ENCODE results near the gene PCDHB10.
"Not testable (repeated sequence)": the region's sequence is repeated elsewhere in the genome, so short reads cannot be mapped to it uniquely, and the experiment has no call there.

PCDHB10 gene

DNA sequence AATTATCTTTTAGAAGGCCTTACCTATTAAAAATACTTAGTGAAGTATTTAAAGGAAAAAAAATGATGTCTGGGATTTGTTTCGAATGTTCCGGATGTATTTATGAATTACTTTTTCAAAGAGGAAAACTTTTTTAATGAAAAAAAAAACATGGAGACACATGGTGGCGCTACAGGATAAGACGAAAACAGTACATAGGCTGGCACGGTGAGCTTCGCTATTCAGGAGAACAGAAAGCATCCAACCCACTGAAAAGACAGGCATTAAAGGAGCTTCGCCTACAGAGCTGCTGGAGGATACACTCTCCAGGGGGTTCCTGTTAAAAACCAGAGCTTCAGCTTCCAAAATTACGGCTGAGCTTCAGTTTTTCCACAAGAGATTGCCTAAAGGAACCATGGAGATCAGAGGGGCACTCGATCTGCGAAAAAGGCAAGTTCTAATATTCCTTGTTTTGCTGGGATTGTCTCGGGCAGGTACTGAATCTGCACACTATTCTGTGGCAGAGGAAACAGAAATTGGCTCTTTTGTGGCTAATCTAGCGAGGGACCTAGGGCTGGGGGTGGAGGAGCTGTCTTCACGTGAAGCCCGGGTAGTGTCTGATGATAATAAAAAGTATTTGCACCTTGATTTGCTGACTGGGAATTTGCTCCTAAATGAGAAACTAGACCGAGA lies 31.1 kb downstream of the PCDHB10 start, which contains the start of gene PCDHB14:
TSS of gene PCDHB14 (plus strand) at position 232 of the 672 bp plus-strand sequence. CDS start at position 395, 163 bp downstream.
- no peak for DNase-seq (ENCODE audit: insufficient read length, low spot score)
- FAIRE-seq: no peak
- TF ChIP-seq SPI1 (IDR thresholded peaks at IDR 0.05; ENCODE audit: low read depth, low read length) (no peak), PAX5 (IDR thresholded peaks at IDR 0.05; ENCODE audit: insufficient read depth, low read length, severe bottlenecking) (no peak), POLR2AphosphoS5 (IDR thresholded peaks at IDR 0.05; ENCODE audit: low read depth, low read length) (no peak), POLR2A (IDR thresholded peaks at IDR 0.05; ENCODE audit: low read depth, low read length) (no peak), TAF1 (IDR thresholded peaks at IDR 0.05; ENCODE audit: low read depth, low read length) (no peak), POU2F2 (IDR thresholded peaks at IDR 0.05; ENCODE audit: low read depth, low read length) (no peak)

DNA sequence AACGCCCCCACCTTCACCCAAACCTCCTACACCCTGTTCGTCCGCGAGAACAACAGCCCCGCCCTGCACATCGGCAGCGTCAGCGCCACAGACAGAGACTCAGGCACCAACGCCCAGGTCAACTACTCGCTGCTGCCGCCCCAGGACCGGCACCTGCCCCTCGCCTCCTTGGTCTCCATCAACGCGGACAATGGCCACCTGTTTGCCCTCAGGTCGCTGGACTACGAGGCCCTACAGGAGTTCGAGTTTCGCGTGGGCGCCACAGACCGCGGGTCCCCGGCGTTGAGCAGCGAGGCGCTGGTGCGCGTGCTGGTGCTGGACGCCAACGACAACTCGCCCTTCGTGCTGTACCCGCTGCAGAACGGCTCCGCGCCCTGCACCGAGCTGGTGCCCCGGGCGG lies 32.7 kb downstream of the PCDHB10 start:
- not testable (repeated sequence) for DNase-seq (ENCODE audit: insufficient read length, low spot score); FAIRE-seq

DNA sequence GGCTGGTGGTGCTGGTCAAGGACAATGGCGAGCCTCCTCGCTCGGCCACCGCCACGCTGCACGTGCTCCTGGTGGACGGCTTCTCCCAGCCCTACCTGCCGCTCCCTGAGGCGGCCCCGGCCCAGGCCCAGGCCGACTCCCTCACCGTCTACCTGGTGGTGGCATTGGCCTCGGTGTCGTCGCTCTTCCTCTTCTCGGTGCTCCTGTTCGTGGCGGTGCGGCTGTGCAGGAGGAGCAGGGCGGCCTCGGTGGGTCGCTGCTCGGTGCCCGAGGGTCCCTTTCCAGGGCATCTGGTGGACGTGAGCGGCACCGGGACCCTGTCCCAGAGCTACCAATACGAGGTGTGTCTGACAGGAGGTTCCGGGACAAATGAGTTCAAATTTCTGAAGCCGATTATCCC lies 33.3 kb downstream of the PCDHB10 start:
- DNase-seq (ENCODE audit: insufficient read length, low spot score); FAIRE-seq: not testable (repeated sequence)

DNA sequence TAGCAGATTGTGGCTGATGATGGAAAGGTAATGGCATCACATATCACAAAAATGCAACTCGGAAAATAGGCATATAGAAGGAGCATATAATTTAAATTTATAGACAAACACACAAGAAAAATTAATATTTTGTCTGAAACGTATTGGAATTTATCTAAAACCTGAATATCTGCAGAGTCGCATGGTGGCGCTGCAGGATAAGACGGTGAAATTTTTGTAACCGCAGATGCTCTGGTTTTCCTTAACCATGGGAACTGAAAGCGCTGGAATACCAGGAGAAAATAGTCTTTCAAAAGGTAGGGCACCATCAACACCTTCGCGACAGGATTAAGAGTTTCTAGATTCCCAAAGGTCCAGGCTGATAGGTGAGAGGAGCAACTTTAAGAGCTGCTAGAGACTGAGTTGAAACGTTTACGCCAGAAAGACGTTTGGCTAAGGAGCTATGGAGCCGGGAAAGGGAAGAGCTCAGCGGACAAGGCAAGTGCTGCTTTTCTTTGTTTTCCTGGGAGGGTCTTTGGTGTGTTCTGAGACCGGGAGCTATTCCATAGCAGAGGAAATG lies 42.0 kb downstream of the PCDHB10 start:
- no peak for TF ChIP-seq SPI1 (IDR thresholded peaks at IDR 0.05; ENCODE audit: low read depth, low read length)
- TF ChIP-seq PAX5 (IDR thresholded peaks at IDR 0.05; ENCODE audit: insufficient read depth, low read length, severe bottlenecking): no peak
- TF ChIP-seq TAF1 (IDR thresholded peaks at IDR 0.05; ENCODE audit: low read depth, low read length): no peak
- no peak for TF ChIP-seq POLR2A (IDR thresholded peaks at IDR 0.05; ENCODE audit: low read depth, low read length)
- no peak for TF ChIP-seq POU2F2 (IDR thresholded peaks at IDR 0.05; ENCODE audit: low read depth, low read length)
- no peak for TF ChIP-seq POLR2AphosphoS5 (IDR thresholded peaks at IDR 0.05; ENCODE audit: low read depth, low read length)
- FAIRE-seq (no peak), DNase-seq (ENCODE audit: insufficient read length, low spot score) (no peak)

DNA sequence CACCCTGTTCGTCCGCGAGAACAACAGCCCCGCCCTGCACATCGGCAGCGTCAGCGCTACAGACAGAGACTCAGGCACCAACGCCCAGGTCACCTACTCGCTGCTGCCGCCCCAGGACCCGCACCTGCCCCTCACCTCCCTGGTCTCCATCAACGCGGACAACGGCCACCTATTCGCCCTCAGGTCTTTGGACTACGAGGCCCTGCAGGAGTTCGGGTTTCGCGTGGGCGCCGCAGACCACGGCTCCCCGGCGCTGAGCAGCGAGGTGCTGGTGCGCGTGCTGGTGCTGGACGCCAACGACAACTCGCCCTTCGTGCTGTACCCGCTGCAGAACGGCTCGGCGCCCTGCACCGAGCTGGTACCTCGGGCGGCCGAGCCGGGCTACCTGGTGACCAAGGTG lies 43.8 kb downstream of the PCDHB10 start:
- not testable (repeated sequence) for FAIRE-seq; DNase-seq (ENCODE audit: insufficient read length, low spot score)

DNA sequence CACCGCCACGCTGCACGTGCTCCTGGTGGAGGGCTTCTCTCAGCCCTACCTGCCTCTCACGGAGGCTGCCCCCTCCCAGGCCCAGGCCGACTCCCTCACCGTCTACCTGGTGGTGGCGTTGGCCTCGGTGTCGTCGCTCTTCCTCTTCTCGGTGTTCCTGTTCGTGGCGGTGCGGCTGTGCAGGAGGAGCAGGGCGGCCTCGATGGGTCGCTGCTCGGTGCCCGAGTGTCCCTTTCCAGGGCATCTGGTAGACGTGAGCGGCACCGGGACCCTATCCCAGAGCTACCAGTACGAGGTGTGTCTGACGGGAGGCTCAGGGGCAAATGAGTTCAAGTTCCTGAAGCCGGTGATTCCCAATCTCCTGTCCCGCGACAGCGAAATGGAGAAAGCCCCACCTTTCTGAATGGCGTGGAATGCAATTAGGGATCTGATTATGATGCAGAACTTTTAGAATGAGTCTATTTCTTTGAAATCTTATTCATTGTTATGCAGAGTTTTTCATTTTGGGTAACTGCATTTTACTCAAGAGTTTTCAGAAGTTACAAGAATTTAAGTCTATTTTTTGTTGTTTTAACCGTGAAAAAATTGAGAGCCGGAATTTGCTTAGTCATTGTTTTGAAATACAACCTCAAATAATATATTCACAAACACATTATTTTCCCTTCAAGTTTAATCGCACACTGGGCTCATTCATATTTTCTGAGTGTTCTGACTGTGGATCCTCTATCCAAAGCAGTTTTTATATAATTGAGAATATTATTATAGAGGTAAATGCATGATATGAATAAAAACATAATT lies 44.6 kb downstream of the PCDHB10 start:
- TF ChIP-seq SPI1 (IDR thresholded peaks at IDR 0.05; ENCODE audit: low read depth, low read length) (no peak), POLR2A (IDR thresholded peaks at IDR 0.05; ENCODE audit: low read depth, low read length) (no peak), POU2F2 (IDR thresholded peaks at IDR 0.05; ENCODE audit: low read depth, low read length) (no peak), POLR2AphosphoS5 (IDR thresholded peaks at IDR 0.05; ENCODE audit: low read depth, low read length) (no peak), PAX5 (IDR thresholded peaks at IDR 0.05; ENCODE audit: insufficient read depth, low read length, severe bottlenecking) (no peak), TAF1 (IDR thresholded peaks at IDR 0.05; ENCODE audit: low read depth, low read length) (no peak)
- DNase-seq (ENCODE audit: insufficient read length, low spot score): no peak
- no peak for FAIRE-seq

DNA sequence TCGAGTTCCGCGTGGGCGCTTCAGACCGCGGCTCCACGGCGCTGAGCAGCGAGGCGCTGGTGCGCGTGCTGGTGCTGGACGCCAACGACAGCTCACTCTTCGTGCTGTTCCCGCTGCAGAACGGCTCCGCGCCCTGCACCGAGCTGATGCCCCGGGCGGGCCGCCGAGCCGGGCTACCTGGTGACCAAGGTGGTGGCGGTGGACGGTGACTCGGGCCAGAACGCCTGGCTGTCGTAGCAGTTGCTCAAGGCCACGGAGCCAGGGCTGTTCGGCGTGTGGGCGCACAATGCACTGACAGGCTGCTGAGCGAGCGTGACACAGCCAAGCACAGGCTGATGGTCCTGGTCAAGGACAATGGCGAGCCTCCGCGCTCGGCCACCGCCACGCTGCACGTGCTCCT lies 49.3 kb downstream of the PCDHB10 start:
- TF ChIP-seq TAF1 (IDR thresholded peaks at IDR 0.05; ENCODE audit: low read depth, low read length): no peak
- TF ChIP-seq PAX5 (IDR thresholded peaks at IDR 0.05; ENCODE audit: insufficient read depth, low read length, severe bottlenecking): no peak
- no peak for TF ChIP-seq SPI1 (IDR thresholded peaks at IDR 0.05; ENCODE audit: low read depth, low read length)
- TF ChIP-seq POLR2A (IDR thresholded peaks at IDR 0.05; ENCODE audit: low read depth, low read length): no peak
- no peak for TF ChIP-seq POU2F2 (IDR thresholded peaks at IDR 0.05; ENCODE audit: low read depth, low read length)
- TF ChIP-seq POLR2AphosphoS5 (IDR thresholded peaks at IDR 0.05; ENCODE audit: low read depth, low read length): no peak
- FAIRE-seq (no peak), DNase-seq (ENCODE audit: insufficient read length, low spot score) (no peak)

Measured in GM12891 (cell line).